H1 (cell line): ENCODE measurements around the gene PHLDA3. TPM values are rescaled to one million over a fixed set of nuclear protein-coding genes. Genes with fewer than 3 reads are reported as not detected.

Source experiments
- CTCF ChIA-PET: fragments of 300-600 bp; sonication (Branson Sonifier 250); formaldehyde crosslinking; loops from one replicate; lab custom pipeline; 2021; ENCODE audit not compliant: partially characterized antibody; lab: Charles Lee
- POLR2A ChIA-PET: fragments of 300-600 bp; sonication (Branson Sonifier 250); formaldehyde crosslinking; loops from one replicate; lab custom pipeline; 2021; ENCODE audit warnings: inconsistent platforms; ENCODE audit not compliant: partially characterized antibody; lab: Charles Lee
- DNase-seq, 2 experiments: peaks; one replicate each; pipeline versions ENCODE4 v3.0.0 to v3.0.0-alpha.2; 2010 to 2022; ENCODE audit warnings: low spot score in 2 of 2, low read depth in 1 of 2, mixed read lengths in 1 of 2
- FAIRE-seq: peaks from 2 replicates; lab custom pipeline; 2011; peaks lifted over from hg19 to GRCh38; lab: Jason Lieb, UNC
- H2AFZ ChIP-seq: 2 replicates; pipeline ENCODE4 v1.8.1; 2012; ENCODE audit warnings: low read length, inconsistent platforms
- H2AK5ac ChIP-seq: 2 replicates; pipeline ENCODE4 v1.6.1; 2013; ENCODE audit warnings: low read depth, low read length
- H2BK120ac ChIP-seq: replicated peaks from 2 replicates; pipeline ENCODE3; 2013; ENCODE audit warnings: low read depth, low read length, inconsistent platforms
- H2BK12ac ChIP-seq: 2 replicates; pipeline ENCODE4 v1.6.1; 2013; ENCODE audit warnings: low read depth, low read length
- H2BK15ac ChIP-seq: 2 replicates; pipeline ENCODE4 v1.6.1; 2013; ENCODE audit warnings: low read length
- H2BK20ac ChIP-seq: 2 replicates; pipeline ENCODE4 v1.6.1; 2013; ENCODE audit warnings: low read length
- H2BK5ac ChIP-seq: 2 replicates; pipeline ENCODE4 v1.6.1; 2013; ENCODE audit warnings: low read depth, low read length
- H3K14ac ChIP-seq: 2 replicates; pipeline ENCODE4 v1.6.1; 2013; ENCODE audit warnings: inconsistent platforms; ENCODE audit not compliant: insufficient read length
- H3K18ac ChIP-seq: 2 replicates; pipeline ENCODE4 v1.6.1; 2013; ENCODE audit warnings: low read length; ENCODE audit errors: extremely low read depth
- H3K23ac ChIP-seq: 2 replicates; pipeline ENCODE4 v1.6.1; 2013; ENCODE audit warnings: inconsistent platforms; ENCODE audit not compliant: insufficient read length
- H3K23me2 ChIP-seq: 2 replicates; pipeline ENCODE4 v1.6.1; 2013; ENCODE audit warnings: low read depth, low read length
- H3K27ac ChIP-seq: 2 replicates; pipeline ENCODE4 v1.6.1; 2011; ENCODE audit warnings: low read depth, low read length, inconsistent platforms
- H3K27me3 ChIP-seq, 4 experiments: replicated peaks in 1 of 4; 1 replicate in 1 of 4; 2 replicates in 3 of 4; pipeline versions ENCODE4 v1.6.1 to v1.8.1; 2011 to 2013; ENCODE audit warnings: low read length in 3 of 4, mild to moderate bottlenecking in 3 of 4, inconsistent platforms in 2 of 4, mixed read lengths in 2 of 4, moderate library complexity in 1 of 4; ENCODE audit not compliant: control insufficient read depth in 3 of 4, insufficient read depth in 3 of 4; ENCODE audit errors: extremely low read depth in 1 of 4
- H3K36me3 ChIP-seq, 4 experiments: 2 replicates each; pipeline versions ENCODE4 v1.6.1 to v1.8.1; 2011 to 2013; ENCODE audit warnings: mild to moderate bottlenecking in 4 of 4, low read length in 3 of 4, moderate library complexity in 2 of 4, control low read depth in 1 of 4, inconsistent platforms in 1 of 4; ENCODE audit not compliant: insufficient read depth in 4 of 4, control insufficient read depth in 2 of 4
- H3K4ac ChIP-seq: replicated peaks from 2 replicates; pipeline ENCODE3; 2013; ENCODE audit warnings: low read length, low read depth, mixed read lengths, inconsistent platforms; ENCODE audit not compliant: insufficient read length
- H3K4me1 ChIP-seq, 4 experiments: replicated peaks in 1 of 4; 1 replicate in 1 of 4; 2 replicates in 3 of 4; pipeline versions ENCODE4 v1.6.1 to v1.8.1; 2011 to 2013; ENCODE audit warnings: low read length in 3 of 4, inconsistent platforms in 2 of 4, mixed read lengths in 1 of 4; ENCODE audit not compliant: insufficient read depth in 4 of 4, control insufficient read depth in 3 of 4
- H3K4me2 ChIP-seq, 2 experiments: 2 replicates each; pipeline versions ENCODE4 v1.6.1 to v1.8.1; 2011 to 2013; ENCODE audit warnings: low read depth in 2 of 2, low read length in 2 of 2, control low read depth in 1 of 2, inconsistent platforms in 1 of 2, mild to moderate bottlenecking in 1 of 2; ENCODE audit not compliant: insufficient read depth in 1 of 2
- H3K4me3 ChIP-seq, 4 experiments: fragments of 200-600, 300-600 bp in 1 of 4; sonication (generic), shearing (Covaris generic), sonication (Bioruptor Twin) in 1 of 4; 2 replicates each; pipeline versions ENCODE4 v1.5.1 to v1.8.1; 2011 to 2016; ENCODE audit warnings: low read length in 4 of 4, low read depth in 3 of 4, control low read depth in 2 of 4, inconsistent platforms in 2 of 4, mild to moderate bottlenecking in 2 of 4, mixed read lengths in 1 of 4, moderate library complexity in 1 of 4; ENCODE audit not compliant: insufficient read depth in 2 of 4; ENCODE audit errors: extremely low read depth in 1 of 4
- H3K56ac ChIP-seq: replicated peaks from 2 replicates; pipeline ENCODE3; 2013; ENCODE audit warnings: low read depth, mild to moderate bottlenecking, mixed read lengths, low read length, inconsistent platforms; ENCODE audit not compliant: insufficient read length
- H3K79me1 ChIP-seq: 2 replicates; pipeline ENCODE4 v1.6.1; 2013; ENCODE audit warnings: low read depth, low read length, control low read depth
- H3K79me2 ChIP-seq, 2 experiments: 2 replicates each; pipeline versions ENCODE4 v1.6.1 to v1.8.1; 2012 to 2013; ENCODE audit warnings: low read length in 2 of 2, mild to moderate bottlenecking in 2 of 2, inconsistent platforms in 1 of 2; ENCODE audit not compliant: insufficient read depth in 2 of 2, control insufficient read depth in 1 of 2
- H3K9ac ChIP-seq, 4 experiments: replicated peaks in 1 of 4; 1 replicate in 1 of 4; 2 replicates in 3 of 4; pipeline versions ENCODE4 v1.6.1 to v1.8.1; 2011 to 2013; ENCODE audit warnings: low read depth in 3 of 4, low read length in 3 of 4, control low read depth in 2 of 4, mild to moderate bottlenecking in 2 of 4, moderate library complexity in 2 of 4, inconsistent platforms in 1 of 4; ENCODE audit errors: extremely low read depth in 1 of 4
- H3K9me3 ChIP-seq, 2 experiments: 2 replicates each; pipeline versions ENCODE4 v1.6.1 to v1.8.1; 2012 to 2013; ENCODE audit warnings: mild to moderate bottlenecking in 2 of 2, moderate library complexity in 2 of 2, control low read depth in 1 of 2, inconsistent platforms in 1 of 2, low read depth in 1 of 2, low read length in 1 of 2, mixed read lengths in 1 of 2; ENCODE audit not compliant: insufficient read depth in 2 of 2
- H4K20me1 ChIP-seq, 2 experiments: replicated peaks in 1 of 2; 2 replicates each; pipeline versions ENCODE3 to v1.8.1; 2011 to 2013; ENCODE audit warnings: inconsistent platforms in 2 of 2, low read length in 2 of 2, mild to moderate bottlenecking in 1 of 2; ENCODE audit not compliant: insufficient read depth in 2 of 2, control insufficient read depth in 1 of 2
- H4K5ac ChIP-seq: 2 replicates; pipeline ENCODE4 v1.6.1; 2013; ENCODE audit warnings: low read length, low read depth, mixed read lengths, inconsistent platforms; ENCODE audit not compliant: insufficient read length
- H4K8ac ChIP-seq: 2 replicates; pipeline ENCODE4 v1.8.0; 2013; ENCODE audit warnings: mild to moderate bottlenecking, moderate library complexity, low read length, inconsistent platforms; ENCODE audit not compliant: insufficient read depth; ENCODE audit errors: extremely low read depth
- H4K91ac ChIP-seq: replicated peaks from 2 replicates; pipeline ENCODE3; 2013; ENCODE audit warnings: low read length, mixed read lengths, inconsistent platforms; ENCODE audit not compliant: insufficient read length
- ASH2L ChIP-seq: fragments of 200-600, 300-600 bp; sonication (generic); IDR thresholded peaks from one replicate; pipeline ENCODE4 v1.7.1; 2017; ENCODE audit warnings: low read length
- KDM1A ChIP-seq: fragments of 200-600, 300-600 bp; sonication (generic); IDR thresholded peaks from 2 replicates; pipeline ENCODE4 v1.7.1; 2016; ENCODE audit warnings: mild to moderate bottlenecking, low read length, borderline replicate concordance
- TCF12 ChIP-seq: IDR thresholded peaks from 2 replicates; pipeline ENCODE4 v1.6.1; 2011; ENCODE audit warnings: low read depth, mild to moderate bottlenecking, low read length
- WGBS, 2 experiments: shearing (Covaris generic) in 1 of 2; methylation state at CpG; one replicate each; pipeline versions ENCODE4 v1.1.6 to v1.1.7; 2013 to 2015; ENCODE audit warnings: low lambda C conversion rate in 2 of 2, mixed read lengths in 2 of 2, inconsistent platforms in 1 of 2, low coverage in 1 of 2, missing lambda C conversion rate in 1 of 2; ENCODE audit not compliant: insufficient replicate concordance in 2 of 2, insufficient coverage in 1 of 2, insufficient read length in 1 of 2; ENCODE audit errors: extremely low coverage in 1 of 2, missing lambda C conversion rate in 1 of 2; 5-methylcytosine and 5-hydroxymethylcytosine counted together
- polyA plus RNA-seq, 7 experiments: library from polyadenylated mRNA; depleted of rRNA in 3 of 7; stranded (reverse) in 5 of 7; unstranded in 2 of 7; fragments of >200 nt in 5 of 7; fragments of 200-250 nt in 2 of 7; gene quantifications; 1 replicate in 5 of 7; 2 replicates in 1 of 7; 4 replicates in 1 of 7; pipeline versions ENCODE4 v1.2.1 to v1.2.3, GENCODE V29; 2011 to 2013; ENCODE audit warnings: missing spikeins in 2 of 7, mixed read lengths in 2 of 7
- total RNA-seq: library from RNA; stranded (reverse); fragmentation: NEBNext Ultra II Directional; extraction: Animal tissue kit (Norgen Biotek cat#: 25700); gene quantifications from 2 replicates; pipeline ENCODE4 v1.2.1, GENCODE V29; 2021

Gene PHLDA3
- total and polyA plus RNA-seq, 2 of the 8 experiments (the other 6 are each of a cell fraction or from before 2014, with no cell fraction given): 25.5 to 27.5 TPM

DNA sequence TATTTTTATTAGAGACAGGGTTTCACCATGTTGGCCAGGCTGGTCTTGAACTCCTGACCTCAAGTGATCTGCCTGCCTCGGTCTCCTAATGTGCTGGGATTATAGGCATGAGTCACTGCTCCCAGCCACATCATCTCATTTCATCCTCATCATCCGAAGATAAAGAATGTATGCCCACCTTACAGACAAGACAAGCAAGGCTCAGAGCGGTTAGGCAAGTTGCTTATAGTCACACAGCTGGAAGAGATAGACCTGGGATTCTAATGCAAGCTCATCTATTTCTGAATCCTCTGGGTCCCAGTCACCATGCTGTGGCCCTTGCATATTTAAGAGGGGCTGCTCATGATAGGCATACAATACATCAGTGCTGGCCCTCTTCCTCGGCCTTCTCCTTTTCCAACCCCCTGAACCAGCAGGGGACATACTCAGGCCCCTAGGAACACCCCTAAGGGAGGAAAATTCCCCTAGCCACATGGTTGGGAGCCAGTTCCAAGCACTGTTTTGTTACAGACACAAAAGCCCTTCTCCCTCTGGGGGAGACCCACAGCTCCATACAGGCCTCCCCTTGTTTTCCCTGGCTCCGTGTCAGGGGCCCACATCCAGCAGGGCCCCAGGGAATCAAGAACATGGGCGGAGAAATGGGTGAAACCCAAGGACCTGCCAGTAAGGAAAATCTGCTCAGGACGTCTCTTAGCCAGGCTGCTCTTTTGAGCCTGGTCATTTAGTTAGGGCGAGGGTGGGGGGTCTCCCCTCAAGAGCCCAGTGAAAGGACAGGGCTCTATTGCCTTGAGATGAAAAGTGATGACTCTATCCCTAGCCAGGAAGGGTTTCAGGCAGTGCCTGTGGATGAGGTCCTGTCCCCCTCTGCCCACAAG, 31.0 kb upstream of the PHLDA3 start:
- H3K79me2 ChIP-seq: no peaks in the 10 kb centered on the region
- peak overlapping the region; percentile 32; the same call in 1 of the 2 replicates for H2AK5ac ChIP-seq
- H3K4me1 ChIP-seq: peaks cover 11 to 25% (median 21%) of the 10 kb centered on the region in 4 experiments
- no peak for FAIRE-seq
- CTCF ChIA-PET: interaction anchor here (0.6 to 27.5 kb wide), 8 partner anchors 7 to 213 kb away, joined by 3 to 929 read pairs (median 5); partner anchors contain the start of genes CSRP1 and NAV1
- peaks cover 3% of the 10 kb centered on the region; the same call in 1 of the 2 replicates for H3K23me2 ChIP-seq
- peak overlapping the region in 1 of 4 experiments; percentile 20; a peak in 2 of 7 replicates for H3K9ac ChIP-seq
- no peak overlapping the region for H3K56ac ChIP-seq
- no peaks in the 10 kb centered on the region for H3K36me3 ChIP-seq
- H2BK20ac ChIP-seq: 0 out of 2 replicates have a peak overlapping the region, but pooled peaks have one; percentile 73
- DNase-seq: no peak
- H3K4me3 ChIP-seq: no peak overlapping the region
- H3K4ac ChIP-seq: no peak overlapping the region
- H3K14ac ChIP-seq: no peak overlapping the region
- no peak overlapping the region for H2BK120ac ChIP-seq
- peak overlapping the region; percentile 63; the same call in 1 of the 2 replicates for H3K27ac ChIP-seq
- H3K18ac ChIP-seq: peak overlapping the region; percentile 83
- H4K5ac ChIP-seq: no peak overlapping the region
- no peaks in the 10 kb centered on the region; a peak in 1 of 7 replicates for H3K27me3 ChIP-seq
- H4K91ac ChIP-seq: no peak overlapping the region
- WGBS, 2 experiments: 75% methylated on average over 8 of the region's 8 CpGs; no CpG with 5 or more reads in 1 of the 2 experiments
- H2BK5ac ChIP-seq: peak overlapping the region; percentile 52; the same call in 1 of the 2 replicates
- peak overlapping the region; percentile 11 to 15; a peak in 2 of 4 replicates for H3K4me2 ChIP-seq
- H4K20me1 ChIP-seq: no peaks in the 10 kb centered on the region
- peak overlapping the region; percentile 69; the same call in 1 of the 2 replicates for H2AFZ ChIP-seq
- H2BK12ac ChIP-seq: peak overlapping the region; percentile 81
- POLR2A ChIA-PET: interaction anchor here (0.7 to 6.9 kb wide), 3 partner anchors 13 to 402 kb away, joined by 3 to 52 read pairs (median 3); no protein-coding TSS in a partner anchor
- no peaks in the 10 kb centered on the region for H3K79me1 ChIP-seq
- peak; percentile 18 for TF ChIP-seq ASH2L
- TF ChIP-seq TCF12: no peak
- TF ChIP-seq KDM1A: peak; percentile 73; the same call in 1 of the 2 replicates
- H4K8ac ChIP-seq: no peak overlapping the region
- no peaks in the 10 kb centered on the region for H3K9me3 ChIP-seq
- no peak overlapping the region for H3K23ac ChIP-seq
- H2BK15ac ChIP-seq: 0 out of 2 replicates have a peak overlapping the region, but pooled peaks have one; percentile 8
